GM18508 (cell line): ENCODE measurements around the gene ARHGEF6.
"Not testable (repeated sequence)": the region's sequence is repeated elsewhere in the genome, so short reads cannot be mapped to it uniquely, and the experiment has no call there.

ENCODE experiments used
- ATAC-seq: cut with Tn5 transposase; IDR thresholded peaks from one replicate; pipeline ENCODE4 v1.9.1; 2021; ENCODE audit warnings: moderate number of reproducible peaks; ENCODE audit not compliant: insufficient read depth, unreplicated experiment

ARHGEF6 gene

GRCh38 chrX:136780763-136781162 is at the start of gene ARHGEF6:
ARHGEF6 (minus strand) TSS chrX:136780932; CDS start chrX:136780882, 50 bp downstream.
- ATAC-seq: no peak

- ATAC-seq: no peak
These were observed 48.7 kb upstream of the ARHGEF6 start for GRCh38 chrX:136829413-136829812.

GRCh38 chrX:136828830-136829229 is 48.1 kb upstream of the ARHGEF6 start:
- no peak for ATAC-seq

- no peak for ATAC-seq
These were observed 46.3 kb upstream of the ARHGEF6 start for GRCh38 chrX:136827026-136827425.

- no peak for ATAC-seq
These were observed 45.0 kb upstream of the ARHGEF6 start for GRCh38 chrX:136825771-136826170.

GRCh38 chrX:136823175-136823574 is 42.4 kb upstream of the ARHGEF6 start:
- ATAC-seq: no peak

GRCh38 chrX:136822337-136823095 is 41.8 kb upstream of the ARHGEF6 start:
- ATAC-seq: no peak

GRCh38 chrX:136819756-136820155 is 39.0 kb upstream of the ARHGEF6 start:
- not testable (repeated sequence) for ATAC-seq

GRCh38 chrX:136819031-136819703 is 38.4 kb upstream of the ARHGEF6 start:
- no peak for ATAC-seq

- no peak for ATAC-seq
These were observed 36.2 kb upstream of the ARHGEF6 start for GRCh38 chrX:136816975-136817374.

- ATAC-seq: no peak
These were observed 34.4 kb upstream of the ARHGEF6 start for GRCh38 chrX:136814847-136815750.

- no peak for ATAC-seq
These were observed 31.6 kb upstream of the ARHGEF6 start for GRCh38 chrX:136812286-136812685.

- no peak for ATAC-seq
These were observed 29.8 kb upstream of the ARHGEF6 start for GRCh38 chrX:136810493-136810892.

- no peak for ATAC-seq
These were observed 26.2 kb upstream of the ARHGEF6 start for GRCh38 chrX:136806891-136807410.

- no peak for ATAC-seq
These were observed 21.8 kb upstream of the ARHGEF6 start for GRCh38 chrX:136802515-136802914.

GRCh38 chrX:136797787-136798186 is 17.1 kb upstream of the ARHGEF6 start:
- no peak for ATAC-seq

- not testable (repeated sequence) for ATAC-seq
These were observed 14.4 kb upstream of the ARHGEF6 start for GRCh38 chrX:136795132-136795531.

- not testable (repeated sequence) for ATAC-seq
These were observed 13.9 kb upstream of the ARHGEF6 start for GRCh38 chrX:136794660-136795059.

GRCh38 chrX:136794080-136794479 is 13.3 kb upstream of the ARHGEF6 start:
- ATAC-seq: no peak

GRCh38 chrX:136789856-136790255 is 9.1 kb upstream of the ARHGEF6 start:
- no peak for ATAC-seq
